GM12864 (cell line): ENCODE results near the gene ACAP1.

ENCODE experiments used
- DNase-seq: peaks from one replicate; pipeline ENCODE4 v3.0.0-alpha.2; 2011; ENCODE audit warnings: low read depth
- H3K4me3 ChIP-seq: 2 replicates; pipeline ENCODE4 v1.5.1; 2011; ENCODE audit warnings: mild to moderate bottlenecking, low read depth, low read length, control low read depth
- CTCF ChIP-seq: IDR thresholded peaks from 2 replicates; pipeline ENCODE4 v1.5.1; 2011; ENCODE audit warnings: low read depth, mild to moderate bottlenecking, moderate library complexity, low read length, control low read depth, inconsistent platforms; ENCODE audit errors: missing control alignments

Gene ACAP1

GRCh38 chr17:7352910-7353635, 16.7 kb downstream of the ACAP1 start:
- H3K4me3 ChIP-seq, result peak overlapping the region; percentile 56; the same call in 1 of the 2 replicates
- DNase-seq, result no peak
- TF ChIP-seq CTCF, result no peak

- TF ChIP-seq CTCF, result no peak
- H3K4me3 ChIP-seq, result no peak overlapping the region
- no peak for DNase-seq
These were observed 18.0 kb downstream of the ACAP1 start for GRCh38 chr17:7354262-7354843.

- TF ChIP-seq CTCF, result no peak
- no peak within 1 kb of the TSS for H3K4me3 ChIP-seq
- DNase-seq, result no peak
These were observed 18.7 kb downstream of the ACAP1 start, which contains the start of gene TMEM95 for GRCh38 chr17:7355053-7355452. TSS of gene TMEM95 (plus strand) at chr17:7355156. CDS start at chr17:7355205, 49 bp downstream.

- DNase-seq, result no peak
- no peak for TF ChIP-seq CTCF
- H3K4me3 ChIP-seq, result no peak overlapping the region
These were observed 19.2 kb downstream of the ACAP1 start for GRCh38 chr17:7355573-7355972.

- TF ChIP-seq CTCF, result peak; percentile 95
- H3K4me3 ChIP-seq, result no peak overlapping the region
- DNase-seq, result peak; percentile 47
These were observed 19.8 kb downstream of the ACAP1 start for GRCh38 chr17:7356072-7356549.

- DNase-seq, result no peak
- H3K4me3 ChIP-seq, result no peak overlapping the region
- no peak for TF ChIP-seq CTCF
These were observed 20.4 kb downstream of the ACAP1 start for GRCh38 chr17:7356756-7357155.
